HCT116 (cell line): ENCODE data around the gene GPM6B. TPM values are rescaled to one million over a fixed set of nuclear protein-coding genes. Genes with fewer than 3 reads are reported as not detected.

Source experiments
- ATAC-seq: fragments of 200-7000 bp; cut with Tn5 transposase; 2 replicates; pipeline ENCODE4 v1.9.1; 2020; ENCODE audit warnings: mild to moderate bottlenecking, moderate library complexity
- BruUV-seq: library from RNA; stranded (reverse); fragments of 400-500 nt; replicated peaks from 2 replicates; lab custom pipeline; 2021; lab: Mats Ljungman, UMichigan
- CTCF ChIA-PET: fragments of 300-600 bp; sonication (Branson Sonifier 250); formaldehyde crosslinking; loops from one replicate; lab custom pipeline; 2021; ENCODE audit warnings: antibody characterized with exemption; lab: Charles Lee
- POLR2A ChIA-PET: fragments of 300-600, 350-600 bp; sonication (Branson Sonifier 250); formaldehyde crosslinking; loops from one replicate; lab custom pipeline; 2021; ENCODE audit warnings: antibody characterized with exemption; lab: Charles Lee
- RAD21 ChIA-PET, 2 experiments: fragments of 300-600 bp; sonication (Branson Sonifier 250); formaldehyde crosslinking; loops; one replicate each; lab custom pipeline; 2023; ENCODE audit warnings: low total read pairs in 2 of 2; ENCODE audit not compliant: uncharacterized antibody in 2 of 2, unreplicated experiment in 2 of 2, low non-redundant PET in 1 of 2; lab: Charles Lee
- DNase-seq: peaks from one replicate; pipeline ENCODE4 v3.0.0-alpha.2; 2010; ENCODE audit warnings: low read depth, low spot score
- H2AFZ ChIP-seq: fragments of 200-600 bp; shearing (Covaris generic), sonication (generic); 2 replicates; pipeline ENCODE4 v1.6.1; 2017; ENCODE audit warnings: low read depth, mixed run types, mixed read lengths, antibody characterized with exemption, low read length; ENCODE audit not compliant: poor library complexity, severe bottlenecking
- H3K27ac ChIP-seq: 2 replicates; pipeline ENCODE4 v1.5.1; 2012; ENCODE audit warnings: low read depth, low read length
- H3K27me3 ChIP-seq: fragments of 200-600 bp; sonication (generic); 2 replicates; pipeline ENCODE4 v1.6.1; 2016; ENCODE audit warnings: mixed run types, low read length, mixed read lengths; ENCODE audit not compliant: insufficient read depth
- H3K36me3 ChIP-seq, 2 experiments: fragments of 200-500 bp in 1 of 2; fragments of 200-600 bp in 1 of 2; sonication (Bioruptor generic) in 1 of 2; sonication (generic) in 1 of 2; 2 replicates each; pipeline versions ENCODE4 v1.5.1 to v1.6.1; 2014 to 2016; ENCODE audit warnings: low read length in 2 of 2, inconsistent platforms in 1 of 2, mixed read lengths in 1 of 2, mixed run types in 1 of 2; ENCODE audit not compliant: insufficient read depth in 2 of 2, control insufficient read depth in 1 of 2
- H3K4me1 ChIP-seq, 2 experiments: fragments of 200-600 bp in 1 of 2; sonication (generic) in 1 of 2; 2 replicates each; pipeline versions ENCODE4 v1.5.1 to v1.6.1; 2012 to 2017; ENCODE audit warnings: low read length in 2 of 2, inconsistent platforms in 1 of 2, mild to moderate bottlenecking in 1 of 2, mixed read lengths in 1 of 2, mixed run types in 1 of 2, moderate library complexity in 1 of 2; ENCODE audit not compliant: insufficient read depth in 2 of 2, control insufficient read depth in 1 of 2
- H3K4me2 ChIP-seq: fragments of 200-600 bp; sonication (generic); 2 replicates; pipeline ENCODE4 v1.6.1; 2017; ENCODE audit warnings: mixed run types, low read length, mixed read lengths
- H3K4me3 ChIP-seq, 2 experiments: fragments of 200-600 bp in 1 of 2; sonication (generic) in 1 of 2; replicated peaks in 1 of 2; 2 replicates each; pipeline ENCODE4 v1.5.1; 2011 to 2016; ENCODE audit warnings: low read length in 2 of 2, control low read depth in 1 of 2, low read depth in 1 of 2, mild to moderate bottlenecking in 1 of 2, mixed read lengths in 1 of 2, mixed run types in 1 of 2
- H3K79me2 ChIP-seq: fragments of 200-600 bp; sonication (generic); 2 replicates; pipeline ENCODE4 v1.6.1; 2017; ENCODE audit warnings: mild to moderate bottlenecking, mixed run types, low read length, moderate library complexity, mixed read lengths; ENCODE audit not compliant: insufficient read depth
- H3K9ac ChIP-seq: fragments of 200-600 bp; sonication (generic); 2 replicates; pipeline ENCODE4 v1.6.1; 2016; ENCODE audit warnings: low read length, mixed read lengths
- H3K9me2 ChIP-seq: fragments of 200-600 bp; sonication (generic), shearing (Covaris generic); 2 replicates; pipeline ENCODE4 v1.6.1; 2017; ENCODE audit warnings: mixed run types, mild to moderate bottlenecking, moderate library complexity; ENCODE audit not compliant: insufficient read depth
- H3K9me3 ChIP-seq, 2 experiments: fragments of 200-500 bp in 1 of 2; fragments of 200-600 bp in 1 of 2; sonication (Bioruptor generic) in 1 of 2; sonication (generic) in 1 of 2; 2 replicates each; pipeline ENCODE4 v1.6.1; 2014 to 2017; ENCODE audit warnings: low read length in 2 of 2, mixed read lengths in 2 of 2, inconsistent platforms in 1 of 2, low read depth in 1 of 2, mild to moderate bottlenecking in 1 of 2, mixed run types in 1 of 2, moderate library complexity in 1 of 2; ENCODE audit not compliant: control insufficient read depth in 1 of 2, insufficient read depth in 1 of 2
- H4K20me1 ChIP-seq: fragments of 200-600 bp; sonication (generic), shearing (Covaris generic); 2 replicates; pipeline ENCODE4 v1.6.1; 2017; ENCODE audit warnings: mixed run types, mild to moderate bottlenecking, moderate library complexity; ENCODE audit not compliant: insufficient read depth
- ATF3 ChIP-seq: IDR thresholded peaks from 2 replicates; pipeline ENCODE4 v1.6.1; 2012
- CBX3 ChIP-seq: IDR thresholded peaks from 2 replicates; pipeline ENCODE4 v1.6.1; 2012; ENCODE audit warnings: low read depth
- CTCF ChIP-seq, 3 experiments: fragments of 200-600 bp in 1 of 3; sonication (generic) in 1 of 3; IDR thresholded peaks in 2 of 3; conservative IDR thresholded peaks in 1 of 3; 2 replicates each; pipeline ENCODE4 v1.5.1; 2012 to 2017; ENCODE audit warnings: low read depth in 2 of 3, low read length in 2 of 3, antibody characterized with exemption in 1 of 3, borderline replicate concordance in 1 of 3, control low read depth in 1 of 3, mild to moderate bottlenecking in 1 of 3, mixed read lengths in 1 of 3, mixed run types in 1 of 3, moderate library complexity in 1 of 3; ENCODE audit not compliant: insufficient read depth in 1 of 3
- EGR1 ChIP-seq: IDR thresholded peaks from 2 replicates; pipeline ENCODE4 v1.6.1; 2012; ENCODE audit warnings: low read depth
- FOSL1 ChIP-seq: IDR thresholded peaks from 2 replicates; pipeline ENCODE4 v1.6.1; 2012; ENCODE audit warnings: low read depth
- MAX ChIP-seq: IDR thresholded peaks from 2 replicates; pipeline ENCODE4 v1.6.1; 2012
- POLR2AphosphoS5 ChIP-seq: IDR thresholded peaks from 2 replicates; pipeline ENCODE4 v1.6.1; 2011; ENCODE audit warnings: mild to moderate bottlenecking, low read depth, low read length, moderate library complexity
- SIN3A ChIP-seq: IDR thresholded peaks from 2 replicates; pipeline ENCODE4 v1.6.1; 2012; ENCODE audit warnings: low read depth
- TCF7L2 ChIP-seq: IDR thresholded peaks from 2 replicates; pipeline ENCODE4 v1.7.0; 2011; ENCODE audit warnings: borderline replicate concordance, inconsistent platforms; ENCODE audit not compliant: insufficient read depth, insufficient read length; ENCODE audit errors: extremely low read depth
- YY1 ChIP-seq: IDR thresholded peaks from 2 replicates; pipeline ENCODE4 v1.6.1; 2011; ENCODE audit warnings: low read length, low read depth, moderate library complexity, mild to moderate bottlenecking; ENCODE audit not compliant: insufficient replicate concordance; ENCODE audit errors: extremely low read depth
- ZBTB33 ChIP-seq: IDR thresholded peaks from 2 replicates; pipeline ENCODE4 v1.6.1; 2011; ENCODE audit warnings: mild to moderate bottlenecking, low read length, moderate library complexity; ENCODE audit not compliant: insufficient replicate concordance; ENCODE audit errors: extremely low read depth
- intact Hi-C: fragments of 100-400 bp; cut with micrococcal nuclease; formaldehyde crosslinking; loops from 2 replicates; pipeline ENCODE4 v1.10.0; 2022
- total RNA-seq: library from RNA; stranded (reverse); gene quantifications from one replicate; pipeline ENCODE4 v1.2.1, GENCODE V29; 2021; ENCODE audit not compliant: unreplicated experiment

The GPM6B gene
- total RNA-seq, 1 experiment from 2014 or later, result 0.07 TPM

GRCh38 chrX:13750812-13751211 lies 66.1 kb downstream of the GPM6B start:
- ChIA-PET RAD21 (no interaction called here), CTCF (interaction anchor here (1.0 to 1.9 kb wide), 4 partner anchors 14 to 281 kb away, joined by 4 to 8 read pairs (median 4); partner anchors contain the start of genes OFD1 and TRAPPC2), POLR2A (interaction anchor here (1.1 kb wide), 1 partner anchor 279 kb away, joined by 3 read pairs; the partner anchor contains the start of gene GEMIN8)
- no peak overlapping the region for H3K27ac ChIP-seq
- H3K4me3 ChIP-seq, result no peak overlapping the region
- no peaks in the 10 kb centered on the region for H4K20me1 ChIP-seq
- no peak overlapping the region for H3K4me2 ChIP-seq
- no peaks in the 10 kb centered on the region for H3K4me1 ChIP-seq
- no peaks in the 10 kb centered on the region for H3K79me2 ChIP-seq
- H3K9me2 ChIP-seq, result no peaks in the 10 kb centered on the region
- no peak overlapping the region for H2AFZ ChIP-seq
- TF ChIP-seq ZBTB33 (no peak), SIN3A (no peak), YY1 (no peak), FOSL1 (no peak), MAX (no peak), CBX3 (no peak), ATF3 (no peak), CTCF (IDR thresholded peaks at IDR 0.05 in 2 of 3, conservative IDR thresholded peaks at IDR 0.05 in 1 of 3; ENCODE audit: borderline replicate concordance in 1 of 3, insufficient read depth in 1 of 3, low read depth in 2 of 3, low read length in 2 of 3) (no peak), TCF7L2 (no peak), EGR1 (no peak), POLR2AphosphoS5 (no peak)
- no peaks in the 10 kb centered on the region for H3K9me3 ChIP-seq
- H3K36me3 ChIP-seq, result peaks cover 0 to 10% of the 10 kb centered on the region in 2 experiments; a peak in 2 of 4 replicates
- no TSS peak for BruUV-seq
- no peak for DNase-seq
- no peaks in the 10 kb centered on the region for H3K27me3 ChIP-seq
- intact Hi-C loops, result loop anchor here (1.0 kb wide), 1 partner anchor 281 kb away; no protein-coding TSS in a partner anchor
- ATAC-seq, result no peak
- H3K9ac ChIP-seq, result no peak overlapping the region
